H1 (cell line): ENCODE results near the gene FAM193B.

Experiments used
- CEBPB ChIP-seq: IDR thresholded peaks from 2 replicates; pipeline ENCODE4 v1.6.1; 2012; ENCODE audit warnings: low read depth, low read length
- HDAC2 ChIP-seq, 2 experiments: fragments of 300-600 bp in 1 of 2; sonication (generic) in 1 of 2; IDR thresholded peaks; 2 replicates each; pipeline ENCODE4 v1.6.1; 2011 to 2012; ENCODE audit warnings: low read depth in 2 of 2, low read length in 2 of 2, mild to moderate bottlenecking in 2 of 2, moderate library complexity in 2 of 2, borderline replicate concordance in 1 of 2, inconsistent platforms in 1 of 2
- HDAC6 ChIP-seq: IDR thresholded peaks from one replicate; pipeline ENCODE4 v1.7.1; 2012; ENCODE audit warnings: low read depth, mild to moderate bottlenecking, inconsistent platforms, low read length, moderate library complexity
- POLR2A ChIP-seq, 2 experiments: IDR thresholded peaks; 1 replicate in 1 of 2; 2 replicates in 1 of 2; pipeline ENCODE4 v1.6.1; 2011; ENCODE audit warnings: low read depth in 2 of 2, low read length in 2 of 2, mild to moderate bottlenecking in 2 of 2; ENCODE audit errors: control extremely low read depth in 1 of 2
- POLR2AphosphoS5 ChIP-seq: IDR thresholded peaks from 2 replicates; pipeline ENCODE4 v1.6.1; 2011; ENCODE audit warnings: low read depth, low read length
- SP2 ChIP-seq: IDR thresholded peaks from 2 replicates; pipeline ENCODE4 v1.6.1; 2012; ENCODE audit warnings: mild to moderate bottlenecking, low read length, inconsistent platforms
- YY1 ChIP-seq: IDR thresholded peaks from 2 replicates; pipeline ENCODE4 v1.6.1; 2011; ENCODE audit warnings: low read depth, mild to moderate bottlenecking, low read length
- TF ChIP-seq, protein P1 (sequence below), 3 experiments: IDR thresholded peaks; 1 replicate in 2 of 3; 2 replicates in 1 of 3; pipeline versions ENCODE4 v1.5.1 to v1.6.1; 2011; ENCODE audit warnings: low read length in 3 of 3, mild to moderate bottlenecking in 3 of 3, inconsistent platforms in 2 of 3, low read depth in 1 of 3, moderate library complexity in 1 of 3; ENCODE audit not compliant: insufficient read depth in 1 of 3; ENCODE audit errors: control extremely low read depth in 1 of 3
- TF ChIP-seq, protein P2 (sequence below): IDR thresholded peaks from 2 replicates; pipeline ENCODE4 v1.6.1; 2011; ENCODE audit warnings: low read length, improper control_type of control experiment

DNA sequence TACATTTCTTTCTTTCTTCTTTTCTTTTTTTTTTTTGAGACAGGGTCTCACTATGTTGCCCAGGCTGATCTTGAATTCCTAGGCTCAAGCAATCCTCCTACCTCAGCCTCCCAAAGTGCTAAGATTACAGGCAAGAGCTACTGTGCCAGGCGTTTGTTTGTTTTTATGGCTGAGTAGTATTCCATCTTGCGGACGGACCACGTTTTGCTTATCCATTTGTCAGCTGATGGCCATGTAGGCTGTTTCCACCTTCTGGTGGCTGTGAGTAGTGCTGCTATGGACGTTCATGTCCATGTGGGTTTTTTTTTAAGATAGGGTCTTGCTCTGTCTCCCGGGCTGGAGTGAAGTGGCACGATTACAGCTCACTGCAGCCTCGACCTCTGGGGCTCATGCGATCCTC lies 47.2 kb downstream of the FAM193B start:
- TF ChIP-seq YY1 = 0 out of 2 replicates have a peak, but pooled peaks have one; percentile 8
- TF ChIP-seq HDAC2 (IDR thresholded peaks at IDR 0.05; ENCODE audit: borderline replicate concordance in 1 of 2, low read depth in 2 of 2, low read length in 2 of 2) = no peak
- TF ChIP-seq, protein P1, sequence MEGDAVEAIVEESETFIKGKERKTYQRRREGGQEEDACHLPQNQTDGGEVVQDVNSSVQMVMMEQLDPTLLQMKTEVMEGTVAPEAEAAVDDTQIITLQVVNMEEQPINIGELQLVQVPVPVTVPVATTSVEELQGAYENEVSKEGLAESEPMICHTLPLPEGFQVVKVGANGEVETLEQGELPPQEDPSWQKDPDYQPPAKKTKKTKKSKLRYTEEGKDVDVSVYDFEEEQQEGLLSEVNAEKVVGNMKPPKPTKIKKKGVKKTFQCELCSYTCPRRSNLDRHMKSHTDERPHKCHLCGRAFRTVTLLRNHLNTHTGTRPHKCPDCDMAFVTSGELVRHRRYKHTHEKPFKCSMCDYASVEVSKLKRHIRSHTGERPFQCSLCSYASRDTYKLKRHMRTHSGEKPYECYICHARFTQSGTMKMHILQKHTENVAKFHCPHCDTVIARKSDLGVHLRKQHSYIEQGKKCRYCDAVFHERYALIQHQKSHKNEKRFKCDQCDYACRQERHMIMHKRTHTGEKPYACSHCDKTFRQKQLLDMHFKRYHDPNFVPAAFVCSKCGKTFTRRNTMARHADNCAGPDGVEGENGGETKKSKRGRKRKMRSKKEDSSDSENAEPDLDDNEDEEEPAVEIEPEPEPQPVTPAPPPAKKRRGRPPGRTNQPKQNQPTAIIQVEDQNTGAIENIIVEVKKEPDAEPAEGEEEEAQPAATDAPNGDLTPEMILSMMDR (IDR thresholded peaks at IDR 0.05; ENCODE audit: control extremely low read depth in 1 of 3, insufficient read depth in 1 of 3, low read depth in 1 of 3, low read length in 3 of 3) = peak in 2 of 3 experiments; percentile 32 to 49; a peak in 2 of 4 replicates
- TF ChIP-seq, protein P2, sequence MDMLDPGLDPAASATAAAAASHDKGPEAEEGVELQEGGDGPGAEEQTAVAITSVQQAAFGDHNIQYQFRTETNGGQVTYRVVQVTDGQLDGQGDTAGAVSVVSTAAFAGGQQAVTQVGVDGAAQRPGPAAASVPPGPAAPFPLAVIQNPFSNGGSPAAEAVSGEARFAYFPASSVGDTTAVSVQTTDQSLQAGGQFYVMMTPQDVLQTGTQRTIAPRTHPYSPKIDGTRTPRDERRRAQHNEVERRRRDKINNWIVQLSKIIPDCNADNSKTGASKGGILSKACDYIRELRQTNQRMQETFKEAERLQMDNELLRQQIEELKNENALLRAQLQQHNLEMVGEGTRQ = no peak
- TF ChIP-seq HDAC6 = no peak
- TF ChIP-seq POLR2AphosphoS5 = no peak
- no peak for TF ChIP-seq CEBPB
- TF ChIP-seq POLR2A (IDR thresholded peaks at IDR 0.05; ENCODE audit: control extremely low read depth in 1 of 2, low read depth in 2 of 2, low read length in 2 of 2) = no peak
- no peak for TF ChIP-seq SP2
